Measurements from ENCODE around the gene PAWR.

The PAWR gene

GRCh38 chr12:79591988-79592387, 98.8 kb downstream of the PAWR start:
- Histone ChIP-seq H3K14ac (ENCODE audit: low read length) (no peak overlapping the region), H3K9ac (ENCODE audit: low read depth, low read length, poor library complexity) (no peak overlapping the region), H2BK5ac (ENCODE audit: low read length) (no peak overlapping the region), H4K91ac (ENCODE audit: low read depth, low read length, poor library complexity) (no peak overlapping the region), H3K27ac (replicated peaks; ENCODE audit: low read length) (no peak overlapping the region), H2BK15ac (ENCODE audit: low read length) (no peak overlapping the region), H3K18ac (ENCODE audit: low read length) (no peak overlapping the region), H4K8ac (ENCODE audit: low read depth, low read length) (no peak overlapping the region), H3K27me3 (ENCODE audit: control insufficient read depth in 3 of 3, insufficient read depth in 3 of 3, low read depth in 1 of 3, low read length in 3 of 3) (no peaks in the 10 kb centered on the region), H3K4me2 (ENCODE audit: insufficient read depth, low read length, poor library complexity, severe bottlenecking) (no peak overlapping the region), H3K4ac (ENCODE audit: low read length) (no peak overlapping the region), H2BK120ac (ENCODE audit: low read depth, low read length) (no peak overlapping the region), H2AFZ (ENCODE audit: low read length) (no peak overlapping the region), H3K79me1 (ENCODE audit: low read depth, low read length) (no peaks in the 10 kb centered on the region), H2AK5ac (ENCODE audit: low read depth, low read length) (no peak overlapping the region), H3K4me3 (ENCODE audit: low read length in 2 of 2) (no peak overlapping the region), H3K23ac (ENCODE audit: low read depth, low read length, poor library complexity) (no peak overlapping the region), H2BK12ac (ENCODE audit: low read length) (no peak overlapping the region), H3K36me3 (replicated peaks in 1 of 2; ENCODE audit: control insufficient read depth in 2 of 2, insufficient read depth in 2 of 2, low read length in 2 of 2) (peaks cover 4 to 36% of the 10 kb centered on the region in 2 donors), H3K4me1 (ENCODE audit: control insufficient read depth in 2 of 2, insufficient read depth in 1 of 2, low read depth in 1 of 2, low read length in 2 of 2) (no peaks in the 10 kb centered on the region), H3K9me3 (replicated peaks in 1 of 2; ENCODE audit: control insufficient read depth in 2 of 2, insufficient read depth in 1 of 2, low read depth in 1 of 2, low read length in 2 of 2) (no peaks in the 10 kb centered on the region)
- no CpG with 5 or more reads among the region's 1 CpG for WGBS, 2 donors (ENCODE audit: extremely low coverage in 2 of 2, insufficient read length in 2 of 2, insufficient replicate concordance in 1 of 2)
- no peak for DNase-seq (ENCODE audit: low spot score)

DNA sequence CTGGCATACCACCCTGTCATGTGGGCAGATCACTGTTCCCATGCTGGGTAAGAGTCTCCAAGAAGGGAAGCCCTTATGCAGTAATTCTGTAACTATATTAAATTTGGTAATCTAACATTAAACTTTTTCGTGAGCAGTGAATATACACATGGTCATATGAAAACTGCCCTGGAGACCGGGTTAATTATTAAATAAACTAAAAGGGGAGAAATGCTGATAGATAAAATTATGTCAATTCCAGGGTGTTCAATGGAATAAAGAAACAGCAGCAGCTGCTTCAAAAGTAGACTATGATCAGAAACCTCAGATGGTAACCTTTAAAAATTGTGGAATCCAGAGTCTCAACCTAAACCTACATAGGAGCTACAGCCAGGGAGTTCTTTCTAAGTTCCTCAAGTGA, 100.0 kb downstream of the PAWR start:
- Histone ChIP-seq H3K79me1 (ENCODE audit: low read depth, low read length) (no peaks in the 10 kb centered on the region), H3K27me3 (ENCODE audit: control insufficient read depth in 3 of 3, insufficient read depth in 3 of 3, low read depth in 1 of 3, low read length in 3 of 3) (no peaks in the 10 kb centered on the region), H3K4me1 (ENCODE audit: control insufficient read depth in 2 of 2, insufficient read depth in 1 of 2, low read depth in 1 of 2, low read length in 2 of 2) (no peaks in the 10 kb centered on the region), H2AK5ac (ENCODE audit: low read depth, low read length) (no peak overlapping the region), H3K4me2 (ENCODE audit: insufficient read depth, low read length, poor library complexity, severe bottlenecking) (no peak overlapping the region), H4K91ac (ENCODE audit: low read depth, low read length, poor library complexity) (no peak overlapping the region), H3K4ac (ENCODE audit: low read length) (no peak overlapping the region), H3K27ac (replicated peaks; ENCODE audit: low read length) (no peak overlapping the region), H3K23ac (ENCODE audit: low read depth, low read length, poor library complexity) (no peak overlapping the region), H2AFZ (ENCODE audit: low read length) (no peak overlapping the region), H2BK15ac (ENCODE audit: low read length) (no peak overlapping the region), H3K14ac (ENCODE audit: low read length) (no peak overlapping the region), H2BK120ac (ENCODE audit: low read depth, low read length) (no peak overlapping the region), H3K18ac (ENCODE audit: low read length) (no peak overlapping the region), H3K9me3 (replicated peaks in 1 of 2; ENCODE audit: control insufficient read depth in 2 of 2, insufficient read depth in 1 of 2, low read depth in 1 of 2, low read length in 2 of 2) (no peaks in the 10 kb centered on the region), H3K4me3 (ENCODE audit: low read length in 2 of 2) (no peak overlapping the region), H3K9ac (ENCODE audit: low read depth, low read length, poor library complexity) (no peak overlapping the region), H2BK5ac (ENCODE audit: low read length) (no peak overlapping the region), H4K8ac (ENCODE audit: low read depth, low read length) (no peak overlapping the region), H2BK12ac (ENCODE audit: low read length) (no peak overlapping the region), H3K36me3 (replicated peaks in 1 of 2; ENCODE audit: control insufficient read depth in 2 of 2, insufficient read depth in 2 of 2, low read length in 2 of 2) (peaks cover 4 to 40% of the 10 kb centered on the region in 2 donors)
- no peak for DNase-seq (ENCODE audit: low spot score)
- WGBS, 2 donors (ENCODE audit: extremely low coverage in 2 of 2, insufficient read length in 2 of 2, insufficient replicate concordance in 1 of 2) = no CpG with 5 or more reads among the region's 2 CpGs

DNA sequence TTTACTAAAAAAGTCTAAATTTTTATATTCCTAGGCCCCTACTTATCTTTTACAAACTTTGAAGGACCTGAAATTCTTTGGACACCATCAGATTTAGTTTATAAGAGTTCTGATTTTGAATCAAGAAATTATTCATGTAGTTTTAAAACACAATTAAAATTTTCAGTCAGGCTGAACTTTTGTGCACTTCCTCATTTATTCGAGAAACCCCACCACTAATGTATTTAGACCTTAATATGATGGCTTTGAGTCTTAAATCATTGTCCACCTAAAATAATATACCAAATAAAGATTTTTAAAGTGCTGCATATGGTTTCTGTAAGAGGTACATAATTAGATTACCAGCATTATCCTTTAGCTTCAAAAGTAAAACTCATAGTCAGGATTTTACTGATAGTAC, 103.4 kb downstream of the PAWR start:
- peaks cover 2 to 25% of the 10 kb centered on the region in 2 donors for H3K36me3 ChIP-seq (replicated peaks in 1 of 2; ENCODE audit: control insufficient read depth in 2 of 2, insufficient read depth in 2 of 2, low read length in 2 of 2)
- H3K4me1 ChIP-seq (ENCODE audit: control insufficient read depth in 2 of 2, insufficient read depth in 1 of 2, low read depth in 1 of 2, low read length in 2 of 2) = no peaks in the 10 kb centered on the region
- no peak overlapping the region for H3K4me3 ChIP-seq (ENCODE audit: low read length in 2 of 2)
- H2AK5ac ChIP-seq (ENCODE audit: low read depth, low read length) = no peak overlapping the region
- no peak overlapping the region for H2BK120ac ChIP-seq (ENCODE audit: low read depth, low read length)
- H2BK12ac ChIP-seq (ENCODE audit: low read length) = no peak overlapping the region
- no peak overlapping the region for H3K4ac ChIP-seq (ENCODE audit: low read length)
- H3K27ac ChIP-seq (replicated peaks; ENCODE audit: low read length) = no peak overlapping the region
- H3K9ac ChIP-seq (ENCODE audit: low read depth, low read length, poor library complexity) = no peak overlapping the region
- no peak overlapping the region for H3K4me2 ChIP-seq (ENCODE audit: insufficient read depth, low read length, poor library complexity, severe bottlenecking)
- no peaks in the 10 kb centered on the region for H3K79me1 ChIP-seq (ENCODE audit: low read depth, low read length)
- H4K8ac ChIP-seq (ENCODE audit: low read depth, low read length) = no peak overlapping the region
- H3K14ac ChIP-seq (ENCODE audit: low read length) = no peak overlapping the region
- no peak overlapping the region for H3K23ac ChIP-seq (ENCODE audit: low read depth, low read length, poor library complexity)
- no peak for DNase-seq (ENCODE audit: low spot score)
- H4K91ac ChIP-seq (ENCODE audit: low read depth, low read length, poor library complexity) = no peak overlapping the region
- H3K9me3 ChIP-seq (replicated peaks in 1 of 2; ENCODE audit: control insufficient read depth in 2 of 2, insufficient read depth in 1 of 2, low read depth in 1 of 2, low read length in 2 of 2) = no peaks in the 10 kb centered on the region
- WGBS, 2 donors (ENCODE audit: extremely low coverage in 2 of 2, insufficient read length in 2 of 2, insufficient replicate concordance in 1 of 2) = no CpG with 5 or more reads among the region's 1 CpG
- H2AFZ ChIP-seq (ENCODE audit: low read length) = no peak overlapping the region
- no peaks in the 10 kb centered on the region for H3K27me3 ChIP-seq (ENCODE audit: control insufficient read depth in 3 of 3, insufficient read depth in 3 of 3, low read depth in 1 of 3, low read length in 3 of 3)
- H3K18ac ChIP-seq (ENCODE audit: low read length) = no peak overlapping the region
- no peak overlapping the region for H2BK15ac ChIP-seq (ENCODE audit: low read length)
- no peak overlapping the region for H2BK5ac ChIP-seq (ENCODE audit: low read length)

- H4K8ac ChIP-seq (ENCODE audit: low read depth, low read length) = no peak overlapping the region
- H3K9ac ChIP-seq (ENCODE audit: low read depth, low read length, poor library complexity) = no peak overlapping the region
- H3K4ac ChIP-seq (ENCODE audit: low read length) = no peak overlapping the region
- H2AFZ ChIP-seq (ENCODE audit: low read length) = no peak overlapping the region
- H3K4me2 ChIP-seq (ENCODE audit: insufficient read depth, low read length, poor library complexity, severe bottlenecking) = no peak overlapping the region
- no peak overlapping the region for H3K4me3 ChIP-seq (ENCODE audit: low read length in 2 of 2)
- H3K4me1 ChIP-seq (ENCODE audit: control insufficient read depth in 2 of 2, insufficient read depth in 1 of 2, low read depth in 1 of 2, low read length in 2 of 2) = no peaks in the 10 kb centered on the region
- H3K27me3 ChIP-seq (ENCODE audit: control insufficient read depth in 3 of 3, insufficient read depth in 3 of 3, low read depth in 1 of 3, low read length in 3 of 3) = no peaks in the 10 kb centered on the region
- DNase-seq (ENCODE audit: low spot score) = no peak
- H2BK120ac ChIP-seq (ENCODE audit: low read depth, low read length) = no peak overlapping the region
- H3K14ac ChIP-seq (ENCODE audit: low read length) = no peak overlapping the region
- H3K79me1 ChIP-seq (ENCODE audit: low read depth, low read length) = no peaks in the 10 kb centered on the region
- no peak overlapping the region for H3K18ac ChIP-seq (ENCODE audit: low read length)
- no peak overlapping the region for H2BK15ac ChIP-seq (ENCODE audit: low read length)
- H3K9me3 ChIP-seq (replicated peaks in 1 of 2; ENCODE audit: control insufficient read depth in 2 of 2, insufficient read depth in 1 of 2, low read depth in 1 of 2, low read length in 2 of 2) = no peaks in the 10 kb centered on the region
- no peak overlapping the region for H2BK12ac ChIP-seq (ENCODE audit: low read length)
- no peak overlapping the region for H3K27ac ChIP-seq (replicated peaks; ENCODE audit: low read length)
- no peak overlapping the region for H2BK5ac ChIP-seq (ENCODE audit: low read length)
- WGBS, 2 donors (ENCODE audit: extremely low coverage in 2 of 2, insufficient read length in 2 of 2, insufficient replicate concordance in 1 of 2) = no CpG with 5 or more reads among the region's 1 CpG
- no peak overlapping the region for H3K23ac ChIP-seq (ENCODE audit: low read depth, low read length, poor library complexity)
- H2AK5ac ChIP-seq (ENCODE audit: low read depth, low read length) = no peak overlapping the region
- peaks cover 3 to 6% of the 10 kb centered on the region in 2 donors for H3K36me3 ChIP-seq (replicated peaks in 1 of 2; ENCODE audit: control insufficient read depth in 2 of 2, insufficient read depth in 2 of 2, low read length in 2 of 2)
- no peak overlapping the region for H4K91ac ChIP-seq (ENCODE audit: low read depth, low read length, poor library complexity)
Observed at GRCh38 chr12:79585147-79585546, 105.6 kb downstream of the PAWR start.
